SIG-M5 (cell line): ENCODE measurements around the gene CYP2W1.
"Not testable (repeated sequence)": the region's sequence is repeated elsewhere in the genome, so short reads cannot be mapped to it uniquely, and the experiment has no call there.

ENCODE experiments used
- DNase-seq: peaks from one replicate; lab custom pipeline; 2025; lab: John Stamatoyannopoulos, UW

Gene CYP2W1

GRCh38 chr7:983004-983615 lies at the start of gene CYP2W1:
Gene CYP2W1, plus strand, starts transcription at chr7:983181. Its CDS starts 31 bp downstream, at chr7:983212.
- no peak for DNase-seq

GRCh38 chr7:934469-935163 lies 48.4 kb upstream of the CYP2W1 start:
- DNase-seq, result no peak

GRCh38 chr7:935164-935873 lies 47.7 kb upstream of the CYP2W1 start:
- no peak for DNase-seq

- no peak for DNase-seq
Measured at GRCh38 chr7:935874-936385, 47.1 kb upstream of the CYP2W1 start.

- DNase-seq, result peak; percentile 5
Measured at GRCh38 chr7:936386-937054, 46.5 kb upstream of the CYP2W1 start.

GRCh38 chr7:937856-938484 lies 45.0 kb upstream of the CYP2W1 start:
- DNase-seq, result no peak

GRCh38 chr7:938546-939185 lies 44.3 kb upstream of the CYP2W1 start:
- DNase-seq, result no peak

GRCh38 chr7:939843-940242 lies 43.1 kb upstream of the CYP2W1 start:
- no peak for DNase-seq

GRCh38 chr7:940599-941408 lies 42.2 kb upstream of the CYP2W1 start:
- DNase-seq, result no peak

GRCh38 chr7:943793-944192 lies 39.2 kb upstream of the CYP2W1 start:
- DNase-seq, result not testable (repeated sequence)

GRCh38 chr7:944744-945143 lies 38.2 kb upstream of the CYP2W1 start:
- no peak for DNase-seq

GRCh38 chr7:945147-945555 lies 37.8 kb upstream of the CYP2W1 start:
- DNase-seq, result no peak

GRCh38 chr7:945556-946255 lies 37.3 kb upstream of the CYP2W1 start:
- DNase-seq, result no peak

- DNase-seq, result no peak
Measured at GRCh38 chr7:946256-946996, 36.6 kb upstream of the CYP2W1 start.

GRCh38 chr7:947391-948210 lies 35.4 kb upstream of the CYP2W1 start:
- DNase-seq, result no peak

- no peak for DNase-seq
Measured at GRCh38 chr7:949021-949934, 33.7 kb upstream of the CYP2W1 start.

GRCh38 chr7:951881-952547 lies 31.0 kb upstream of the CYP2W1 start:
- no peak for DNase-seq
